ENCODE results near the gene HECTD3. TPM values are rescaled to one million over a fixed set of nuclear protein-coding genes. Genes with fewer than 3 reads are reported as not detected.

Gene HECTD3
- total RNA-seq, 3 donors from 2014 or later (not counting 1 experiment from before 2014, with no cell fraction given), result 56.6 to 67.4 (median 64.4) TPM

DNA sequence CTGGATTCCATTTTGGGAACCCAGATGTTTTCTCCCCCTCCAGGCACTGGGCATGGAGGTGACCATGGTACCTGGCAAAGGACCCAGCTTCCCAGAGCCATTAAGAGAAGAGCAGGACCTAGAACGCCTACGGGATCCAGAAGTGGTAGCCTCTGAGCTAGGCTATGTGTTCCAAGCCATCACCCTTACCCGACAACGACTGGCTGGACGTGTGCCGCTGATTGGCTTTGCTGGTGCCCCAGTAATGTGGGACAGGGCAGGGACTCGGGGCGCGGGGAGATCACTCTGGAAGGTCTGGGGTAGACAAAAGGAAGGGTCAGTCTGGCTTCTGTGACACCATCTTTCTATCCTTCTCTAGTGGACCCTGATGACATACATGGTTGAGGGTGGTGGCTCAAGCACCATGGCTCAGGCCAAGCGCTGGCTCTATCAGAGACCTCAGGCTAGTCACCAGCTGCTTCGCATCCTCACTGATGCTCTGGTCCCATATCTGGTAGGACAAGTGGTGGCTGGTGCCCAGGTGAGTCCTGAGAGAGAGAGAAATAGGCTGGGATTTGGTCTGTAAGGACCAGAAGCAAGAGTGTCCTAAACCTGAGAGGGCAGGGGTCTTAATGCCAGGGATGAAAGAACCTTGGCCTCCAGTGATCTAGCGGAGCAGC lies 2.6 kb upstream of the HECTD3 start:
- no peak for DNase-seq
- Histone ChIP-seq H3K36me3 (ENCODE audit: control insufficient read depth, insufficient read depth, low read length) (peaks cover 8% of the 10 kb centered on the region), H3K27me3 (ENCODE audit: control insufficient read depth, insufficient read depth, low read length) (no peaks in the 10 kb centered on the region), H3K4me3 (ENCODE audit: low read length) (no peak overlapping the region), H3K9me3 (ENCODE audit: control insufficient read depth, insufficient read depth, low read length) (no peaks in the 10 kb centered on the region), H3K27ac (ENCODE audit: low read length) (no peak overlapping the region), H3K4me1 (ENCODE audit: control insufficient read depth, insufficient read depth, low read length) (peaks cover 39% of the 10 kb centered on the region)
- Mint-ChIP-seq H3K36me3 (no peaks in the 10 kb centered on the region), H3K27ac (peak overlapping the region; percentile 51 to 97), H3K4me3 (no peak overlapping the region), H3K9me3 (no peaks in the 10 kb centered on the region), H3K27me3 (ENCODE audit: low read depth in 2 of 2) (no peaks in the 10 kb centered on the region), H3K4me1 (peaks cover 43 to 56% of the 10 kb centered on the region in 2 donors)
- TF ChIP-seq, protein P1, sequence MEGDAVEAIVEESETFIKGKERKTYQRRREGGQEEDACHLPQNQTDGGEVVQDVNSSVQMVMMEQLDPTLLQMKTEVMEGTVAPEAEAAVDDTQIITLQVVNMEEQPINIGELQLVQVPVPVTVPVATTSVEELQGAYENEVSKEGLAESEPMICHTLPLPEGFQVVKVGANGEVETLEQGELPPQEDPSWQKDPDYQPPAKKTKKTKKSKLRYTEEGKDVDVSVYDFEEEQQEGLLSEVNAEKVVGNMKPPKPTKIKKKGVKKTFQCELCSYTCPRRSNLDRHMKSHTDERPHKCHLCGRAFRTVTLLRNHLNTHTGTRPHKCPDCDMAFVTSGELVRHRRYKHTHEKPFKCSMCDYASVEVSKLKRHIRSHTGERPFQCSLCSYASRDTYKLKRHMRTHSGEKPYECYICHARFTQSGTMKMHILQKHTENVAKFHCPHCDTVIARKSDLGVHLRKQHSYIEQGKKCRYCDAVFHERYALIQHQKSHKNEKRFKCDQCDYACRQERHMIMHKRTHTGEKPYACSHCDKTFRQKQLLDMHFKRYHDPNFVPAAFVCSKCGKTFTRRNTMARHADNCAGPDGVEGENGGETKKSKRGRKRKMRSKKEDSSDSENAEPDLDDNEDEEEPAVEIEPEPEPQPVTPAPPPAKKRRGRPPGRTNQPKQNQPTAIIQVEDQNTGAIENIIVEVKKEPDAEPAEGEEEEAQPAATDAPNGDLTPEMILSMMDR (IDR thresholded peaks at IDR 0.05), result no peak
- WGBS (ENCODE audit: insufficient coverage), result 86% methylated on average over 12 of the region's 12 CpGs
- no peak for ATAC-seq
- intact Hi-C loops (cut with micrococcal nuclease), result loop anchor here (1.0 to 5.0 kb wide), 5 partner anchors 236 to 557 kb away; partner anchors contain the start of genes RNU5D-1 and RPS8

DNA sequence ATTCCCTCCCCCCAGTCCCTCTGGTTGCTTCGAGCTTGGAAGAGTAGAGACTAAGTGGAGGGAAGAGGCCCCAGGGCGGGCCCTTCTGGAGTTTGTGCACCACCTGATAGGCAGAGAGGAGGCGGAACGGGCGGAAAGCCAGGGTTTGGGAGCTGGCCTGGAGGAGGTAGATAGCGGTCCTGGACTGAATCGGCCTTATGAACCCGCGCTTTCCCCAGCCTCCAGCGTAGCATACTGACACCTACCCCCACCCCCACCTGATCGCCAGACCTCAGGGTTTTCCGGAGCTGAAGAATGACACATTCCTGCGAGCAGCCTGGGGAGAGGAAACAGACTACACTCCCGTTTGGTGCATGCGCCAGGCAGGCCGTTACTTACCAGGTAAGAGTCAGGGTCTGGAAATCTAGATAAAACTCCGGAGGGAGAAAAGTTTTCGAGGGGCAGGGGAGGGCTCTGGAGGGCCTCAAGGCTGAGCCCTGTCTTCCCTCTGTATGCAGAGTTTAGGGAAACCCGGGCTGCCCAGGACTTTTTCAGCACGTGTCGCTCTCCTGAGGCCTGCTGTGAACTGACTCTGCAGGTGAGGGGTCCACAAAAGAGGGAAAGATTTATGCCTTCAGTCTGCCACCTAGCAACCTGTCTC lies 1.6 kb upstream of the HECTD3 start:
- Mint-ChIP-seq H3K27me3 (ENCODE audit: low read depth in 2 of 2) (no peaks in the 10 kb centered on the region), H3K36me3 (no peaks in the 10 kb centered on the region), H3K4me3 (peak overlapping the region; percentile 89), H3K27ac (peak overlapping the region in 1 of 2 donors; percentile 97), H3K9me3 (no peaks in the 10 kb centered on the region), H3K4me1 (peaks cover 43 to 59% of the 10 kb centered on the region in 2 donors)
- TF ChIP-seq, protein P1 (IDR thresholded peaks at IDR 0.05), result no peak
- intact Hi-C loops (cut with micrococcal nuclease), result loop anchor here (1.0 to 5.0 kb wide), 4 partner anchors 235 to 488 kb away; partner anchors contain the start of genes CCDC163, MMACHC, RNU5D-1 and RPS8
- peak in 1 of 2 donors; percentile 49 for DNase-seq
- ATAC-seq, result no peak
- Histone ChIP-seq H3K4me3 (ENCODE audit: low read length) (peak overlapping the region; percentile 63), H3K27me3 (ENCODE audit: control insufficient read depth, insufficient read depth, low read length) (no peaks in the 10 kb centered on the region), H3K36me3 (ENCODE audit: control insufficient read depth, insufficient read depth, low read length) (peaks cover 18% of the 10 kb centered on the region), H3K9me3 (ENCODE audit: control insufficient read depth, insufficient read depth, low read length) (no peaks in the 10 kb centered on the region), H3K27ac (ENCODE audit: low read length) (peak overlapping the region; percentile 76), H3K4me1 (ENCODE audit: control insufficient read depth, insufficient read depth, low read length) (peaks cover 39% of the 10 kb centered on the region)
- 5% methylated on average over 21 of the region's 21 CpGs for WGBS (ENCODE audit: insufficient coverage)

DNA sequence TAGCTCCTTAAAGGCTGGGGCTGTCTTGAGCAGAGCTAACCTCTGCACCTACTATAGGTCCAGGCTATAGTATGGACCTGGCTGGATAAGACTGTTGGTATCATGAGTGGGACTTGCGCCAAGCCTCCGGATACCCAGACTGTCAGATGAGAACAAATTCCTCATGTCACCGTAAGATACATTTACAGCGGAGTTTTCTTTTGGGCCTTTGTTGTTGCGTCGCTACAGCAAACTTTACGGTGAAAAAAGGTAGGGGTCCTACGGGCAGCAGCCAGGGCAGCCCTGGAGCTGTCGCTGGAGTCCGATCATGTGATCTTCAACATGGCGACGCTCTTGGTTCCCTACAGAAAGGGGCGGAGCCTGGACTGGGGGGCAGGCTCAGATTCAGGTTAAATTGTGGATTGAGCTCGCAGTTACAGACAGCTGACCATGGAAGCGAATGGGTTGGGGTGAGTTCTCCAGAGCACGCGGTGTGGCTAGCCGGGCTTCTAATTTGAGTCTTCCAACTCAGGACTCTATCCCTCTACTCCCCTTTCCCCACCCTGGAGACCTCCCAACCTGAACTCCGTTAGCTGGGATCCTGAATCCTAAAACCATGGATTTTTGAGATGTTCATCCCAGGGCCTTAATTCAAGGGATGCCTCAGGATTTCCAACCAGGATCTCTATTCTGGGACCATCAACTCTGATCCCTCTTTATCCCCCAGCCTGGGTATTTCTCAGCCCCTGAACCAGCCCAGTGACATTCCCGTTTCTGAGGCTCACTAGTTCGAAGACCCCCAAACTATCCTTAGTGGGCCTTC lies 914 bp upstream of the HECTD3 start, which contains the start of gene UROD:
Gene UROD, plus strand, starts transcription at position 418 of the 802 bp plus-strand sequence. Its CDS starts 12 bp downstream, at position 430.
- Mint-ChIP-seq H3K9me3 (no peaks in the 10 kb centered on the region), H3K27ac (peak within 1 kb of the TSS; percentile 94 to 97), H3K36me3 (no peaks in the 10 kb centered on the region), H3K4me1 (peaks cover 43 to 62% of the 10 kb centered on the region in 2 donors), H3K4me3 (peak within 1 kb of the TSS; percentile 89), H3K27me3 (ENCODE audit: low read depth in 2 of 2) (no peaks in the 10 kb centered on the region)
- peak within 1 kb of the TSS; percentile 63 for H3K4me3 ChIP-seq (ENCODE audit: low read length)
- intact Hi-C loops (cut with micrococcal nuclease), result loop anchor here (1.0 to 5.0 kb wide), 5 partner anchors 26 to 488 kb away; partner anchors contain the start of genes CCDC163, EIF2B3, MMACHC and RNU5D-1
- ATAC-seq, result peak; percentile 85 to 93 (median 88)
- H3K27me3 ChIP-seq (ENCODE audit: control insufficient read depth, insufficient read depth, low read length), result no peaks in the 10 kb centered on the region
- H3K9me3 ChIP-seq (ENCODE audit: control insufficient read depth, insufficient read depth, low read length), result no peaks in the 10 kb centered on the region
- peak within 1 kb of the TSS; percentile 76 for H3K27ac ChIP-seq (ENCODE audit: low read length)
- DNase-seq, result peak; percentile 82 to 96
- peaks cover 39% of the 10 kb centered on the region for H3K4me1 ChIP-seq (ENCODE audit: control insufficient read depth, insufficient read depth, low read length)
- H3K36me3 ChIP-seq (ENCODE audit: control insufficient read depth, insufficient read depth, low read length), result peaks cover 25% of the 10 kb centered on the region
- TF ChIP-seq, protein P1 (IDR thresholded peaks at IDR 0.05), result no peak
- under 1% methylated on average over 21 of the region's 21 CpGs for WGBS (ENCODE audit: insufficient coverage)

All from natural killer cell (primary cell).